Astrocyte (in vitro differentiated cells and primary cell): Measurements from ENCODE around the gene HAL. TPM values are rescaled to one million over a fixed set of nuclear protein-coding genes. Genes with fewer than 3 reads are reported as not detected.
"Not testable (repeated sequence)": the region's sequence is repeated elsewhere in the genome, so short reads cannot be mapped to it uniquely, and the experiment has no call there.

Experiments
- DNase-seq: peaks from one replicate; pipeline ENCODE4 v3.0.0-alpha.2; 2010; ENCODE audit warnings: low read depth
- FAIRE-seq: peaks from 2 replicates; lab custom pipeline; 2011; peaks lifted over from hg19 to GRCh38; lab: Jason Lieb, UNC
- H2AFZ ChIP-seq: 2 replicates; pipeline ENCODE4 v1.6.0; 2012; ENCODE audit warnings: low read depth, low read length, inconsistent platforms
- H3K27ac ChIP-seq: 2 replicates; pipeline ENCODE4 v1.5.1; 2011; ENCODE audit warnings: low read depth, low read length, inconsistent platforms
- H3K27me3 ChIP-seq: 2 replicates; pipeline ENCODE4 v1.6.0; 2011; ENCODE audit warnings: low read length, inconsistent platforms; ENCODE audit not compliant: insufficient read depth
- H3K36me3 ChIP-seq: 2 replicates; pipeline ENCODE4 v1.5.1; 2011; ENCODE audit warnings: low read length, inconsistent platforms; ENCODE audit not compliant: insufficient read depth
- H3K4me1 ChIP-seq: 2 replicates; pipeline ENCODE4 v1.5.1; 2011; ENCODE audit warnings: low read length, inconsistent platforms; ENCODE audit not compliant: insufficient read depth
- H3K4me2 ChIP-seq: 2 replicates; pipeline ENCODE4 v1.6.0; 2012; ENCODE audit warnings: low read length, inconsistent platforms
- H3K4me3 ChIP-seq: 2 replicates; pipeline ENCODE4 v1.5.1; 2011; ENCODE audit warnings: low read depth, mild to moderate bottlenecking, low read length, inconsistent platforms; ENCODE audit not compliant: insufficient read depth
- H3K79me2 ChIP-seq: 2 replicates; pipeline ENCODE4 v1.6.0; 2012; ENCODE audit warnings: mild to moderate bottlenecking, low read length, inconsistent platforms; ENCODE audit not compliant: insufficient read depth
- H3K9ac ChIP-seq: 2 replicates; pipeline ENCODE4 v1.6.0; 2012; ENCODE audit warnings: mild to moderate bottlenecking, low read length, inconsistent platforms
- H3K9me3 ChIP-seq: 2 replicates; pipeline ENCODE4 v1.5.1; 2012; ENCODE audit warnings: low read depth, mild to moderate bottlenecking, low read length, inconsistent platforms; ENCODE audit not compliant: insufficient read depth
- H4K20me1 ChIP-seq: 2 replicates; pipeline ENCODE4 v1.6.0; 2012; ENCODE audit warnings: low read length, inconsistent platforms; ENCODE audit not compliant: insufficient read depth
- H3K27ac Mint-ChIP-seq: one replicate; pipeline ENCODE4 v1.8.0; 2021; ENCODE audit warnings: mild to moderate bottlenecking, mixed read lengths; ENCODE audit not compliant: unreplicated experiment
- H3K27me3 Mint-ChIP-seq: one replicate; pipeline ENCODE4 v1.8.0; 2021; ENCODE audit warnings: low read depth, mixed read lengths; ENCODE audit not compliant: unreplicated experiment
- H3K36me3 Mint-ChIP-seq: one replicate; pipeline ENCODE4 v1.8.0; 2021; ENCODE audit warnings: low read depth, mixed read lengths; ENCODE audit not compliant: unreplicated experiment
- H3K4me1 Mint-ChIP-seq: one replicate; pipeline ENCODE4 v1.8.0; 2021; ENCODE audit warnings: low read depth, mixed read lengths; ENCODE audit not compliant: unreplicated experiment
- H3K4me3 Mint-ChIP-seq: one replicate; pipeline ENCODE4 v1.8.0; 2021; ENCODE audit warnings: mild to moderate bottlenecking, moderate library complexity, mixed read lengths; ENCODE audit not compliant: unreplicated experiment
- H3K9me3 Mint-ChIP-seq: one replicate; pipeline ENCODE4 v1.8.0; 2021; ENCODE audit warnings: mild to moderate bottlenecking, mixed read lengths; ENCODE audit not compliant: unreplicated experiment
- EZH2 ChIP-seq: IDR thresholded peaks from 2 replicates; pipeline ENCODE4 v1.6.1; 2012; ENCODE audit warnings: mild to moderate bottlenecking, low read length, inconsistent platforms; ENCODE audit not compliant: insufficient read depth
- total RNA-seq: library from RNA; stranded (reverse); gene quantifications from 2 replicates; pipeline ENCODE4 v1.2.1, GENCODE V29; 2021
- TF ChIP-seq, protein P1 (sequence below): IDR thresholded peaks from 2 replicates; pipeline ENCODE4 v1.5.1; 2011; ENCODE audit warnings: low read depth, mild to moderate bottlenecking, inconsistent platforms, low read length, moderate library complexity; ENCODE audit not compliant: insufficient read depth

The HAL gene
- total RNA-seq, 1 donor from 2014 or later = 0.20 TPM

DNA sequence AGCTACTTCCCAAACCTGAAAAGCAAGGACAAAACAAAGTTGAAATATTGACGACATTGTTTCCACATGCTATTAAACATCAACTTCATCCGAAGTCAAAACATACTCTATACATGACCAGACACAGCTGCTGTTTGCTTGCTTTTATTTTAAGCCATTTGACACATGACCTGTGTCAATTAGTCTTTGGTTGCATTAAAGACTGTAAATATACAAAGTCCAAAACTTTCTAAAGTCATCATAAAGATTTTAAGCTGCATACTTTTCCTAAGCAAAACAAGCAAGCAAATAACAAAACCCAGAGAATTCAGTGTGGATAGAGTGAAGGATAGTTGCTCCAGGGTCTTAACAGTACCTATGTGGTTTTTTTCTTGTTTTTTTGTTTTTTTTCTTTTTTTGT is 21.8 kb downstream of the HAL start:
- H3K36me3 Mint-ChIP-seq = peaks cover 2% of the 10 kb centered on the region

DNA sequence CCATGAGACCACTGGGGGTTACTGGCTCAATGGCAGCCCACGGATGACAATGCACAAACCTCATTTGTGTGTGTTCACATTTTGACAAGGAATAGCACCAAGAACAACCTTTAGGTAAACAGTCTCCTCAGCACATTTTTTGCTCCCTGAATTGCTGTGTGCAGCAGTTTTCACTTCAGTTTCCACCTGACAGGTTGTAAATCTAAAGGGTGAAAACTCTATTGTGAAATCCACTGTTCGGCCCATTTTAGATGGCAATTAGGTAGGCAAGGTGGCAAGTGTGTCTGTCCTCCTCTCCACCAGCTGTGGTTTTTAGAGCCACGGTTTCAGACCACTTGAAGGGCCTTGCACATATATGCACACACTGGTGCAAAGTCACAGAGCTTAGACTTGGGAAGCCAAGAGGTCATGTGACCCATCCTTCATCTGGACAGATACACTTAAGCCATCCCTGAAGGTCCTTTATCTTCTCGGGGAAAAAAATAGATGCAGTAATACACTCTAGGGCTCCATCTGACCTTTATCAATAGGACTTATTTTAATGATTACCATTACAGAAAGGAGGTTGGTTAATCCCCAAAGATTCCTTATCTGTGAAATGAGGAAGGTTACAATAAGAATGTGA is 23.2 kb downstream of the HAL start:
- H2AFZ ChIP-seq = no peak overlapping the region
- Mint-ChIP-seq H3K27ac (no peak overlapping the region), H3K27me3 (no peaks in the 10 kb centered on the region), H3K9me3 (peaks cover 3% of the 10 kb centered on the region), H3K36me3 (peaks cover 2% of the 10 kb centered on the region), H3K4me3 (no peak overlapping the region), H3K4me1 (peaks cover 7% of the 10 kb centered on the region)
- TF ChIP-seq, protein P1, sequence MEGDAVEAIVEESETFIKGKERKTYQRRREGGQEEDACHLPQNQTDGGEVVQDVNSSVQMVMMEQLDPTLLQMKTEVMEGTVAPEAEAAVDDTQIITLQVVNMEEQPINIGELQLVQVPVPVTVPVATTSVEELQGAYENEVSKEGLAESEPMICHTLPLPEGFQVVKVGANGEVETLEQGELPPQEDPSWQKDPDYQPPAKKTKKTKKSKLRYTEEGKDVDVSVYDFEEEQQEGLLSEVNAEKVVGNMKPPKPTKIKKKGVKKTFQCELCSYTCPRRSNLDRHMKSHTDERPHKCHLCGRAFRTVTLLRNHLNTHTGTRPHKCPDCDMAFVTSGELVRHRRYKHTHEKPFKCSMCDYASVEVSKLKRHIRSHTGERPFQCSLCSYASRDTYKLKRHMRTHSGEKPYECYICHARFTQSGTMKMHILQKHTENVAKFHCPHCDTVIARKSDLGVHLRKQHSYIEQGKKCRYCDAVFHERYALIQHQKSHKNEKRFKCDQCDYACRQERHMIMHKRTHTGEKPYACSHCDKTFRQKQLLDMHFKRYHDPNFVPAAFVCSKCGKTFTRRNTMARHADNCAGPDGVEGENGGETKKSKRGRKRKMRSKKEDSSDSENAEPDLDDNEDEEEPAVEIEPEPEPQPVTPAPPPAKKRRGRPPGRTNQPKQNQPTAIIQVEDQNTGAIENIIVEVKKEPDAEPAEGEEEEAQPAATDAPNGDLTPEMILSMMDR = no peak
- no peak for TF ChIP-seq EZH2
- H3K4me2 ChIP-seq = no peak overlapping the region
- no peak overlapping the region for H3K27ac ChIP-seq
- H4K20me1 ChIP-seq = no peaks in the 10 kb centered on the region
- FAIRE-seq (no peak), DNase-seq (no peak)
- H3K79me2 ChIP-seq = no peaks in the 10 kb centered on the region
- peaks cover 2% of the 10 kb centered on the region for H3K9me3 ChIP-seq
- H3K36me3 ChIP-seq = no peaks in the 10 kb centered on the region
- no peak overlapping the region for H3K9ac ChIP-seq
- peaks cover 5% of the 10 kb centered on the region for H3K27me3 ChIP-seq
- no peaks in the 10 kb centered on the region for H3K4me1 ChIP-seq
- no peak overlapping the region for H3K4me3 ChIP-seq

More for the DNA sequence above, 21.8 kb downstream of the HAL start:
- H3K27ac Mint-ChIP-seq = no peak overlapping the region
- TF ChIP-seq EZH2 = no peak
- TF ChIP-seq, protein P1 = no peak
- Histone ChIP-seq H3K27me3 (peaks cover 5% of the 10 kb centered on the region), H2AFZ (no peak overlapping the region), H3K36me3 (no peaks in the 10 kb centered on the region), H3K4me1 (no peaks in the 10 kb centered on the region), H3K27ac (no peak overlapping the region), H3K4me2 (no peak overlapping the region), H3K4me3 (no peak overlapping the region), H3K9me3 (peaks cover 2% of the 10 kb centered on the region), H3K9ac (no peak overlapping the region), H4K20me1 (no peaks in the 10 kb centered on the region), H3K79me2 (no peaks in the 10 kb centered on the region)
- no peak overlapping the region for H3K4me3 Mint-ChIP-seq
- no peaks in the 10 kb centered on the region for H3K27me3 Mint-ChIP-seq
- DNase-seq (no peak), FAIRE-seq (no peak)
- H3K4me1 Mint-ChIP-seq = peaks cover 7% of the 10 kb centered on the region
- H3K9me3 Mint-ChIP-seq = peaks cover 3% of the 10 kb centered on the region

DNA sequence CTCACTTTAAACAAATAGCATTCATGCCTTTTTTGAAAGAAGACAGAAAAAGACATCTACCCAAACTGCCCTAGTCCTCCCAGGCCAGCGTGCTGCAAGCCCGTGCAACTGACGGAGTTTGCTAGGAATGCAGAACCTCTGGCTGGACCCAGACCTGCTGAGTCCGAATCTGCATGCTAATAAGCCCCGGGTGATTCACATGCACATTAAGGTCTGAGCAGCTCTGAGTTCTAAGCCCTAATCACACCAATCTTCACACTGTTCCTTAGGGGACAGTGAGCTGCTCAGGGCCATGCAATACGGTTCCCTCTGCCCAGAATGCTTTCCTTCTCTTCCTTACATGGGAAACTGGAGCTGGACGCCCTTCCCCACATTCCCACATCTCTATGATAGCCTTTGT is 25.2 kb downstream of the HAL start:
- Histone ChIP-seq H3K4me1 (no peaks in the 10 kb centered on the region), H3K9me3 (no peaks in the 10 kb centered on the region), H3K9ac (no peak overlapping the region), H3K4me3 (no peak overlapping the region), H3K27me3 (peaks cover 5% of the 10 kb centered on the region), H3K79me2 (no peaks in the 10 kb centered on the region), H4K20me1 (no peaks in the 10 kb centered on the region), H3K27ac (no peak overlapping the region), H3K36me3 (no peaks in the 10 kb centered on the region), H3K4me2 (no peak overlapping the region), H2AFZ (no peak overlapping the region)
- H3K4me1 Mint-ChIP-seq = no peaks in the 10 kb centered on the region
- H3K4me3 Mint-ChIP-seq = no peak overlapping the region
- FAIRE-seq (no peak), DNase-seq (peak; percentile 22)
- no peak overlapping the region for H3K27ac Mint-ChIP-seq
- H3K36me3 Mint-ChIP-seq = peaks cover 2% of the 10 kb centered on the region
- TF ChIP-seq, protein P1 = no peak
- TF ChIP-seq EZH2 = no peak
- no peaks in the 10 kb centered on the region for H3K9me3 Mint-ChIP-seq
- no peaks in the 10 kb centered on the region for H3K27me3 Mint-ChIP-seq

DNA sequence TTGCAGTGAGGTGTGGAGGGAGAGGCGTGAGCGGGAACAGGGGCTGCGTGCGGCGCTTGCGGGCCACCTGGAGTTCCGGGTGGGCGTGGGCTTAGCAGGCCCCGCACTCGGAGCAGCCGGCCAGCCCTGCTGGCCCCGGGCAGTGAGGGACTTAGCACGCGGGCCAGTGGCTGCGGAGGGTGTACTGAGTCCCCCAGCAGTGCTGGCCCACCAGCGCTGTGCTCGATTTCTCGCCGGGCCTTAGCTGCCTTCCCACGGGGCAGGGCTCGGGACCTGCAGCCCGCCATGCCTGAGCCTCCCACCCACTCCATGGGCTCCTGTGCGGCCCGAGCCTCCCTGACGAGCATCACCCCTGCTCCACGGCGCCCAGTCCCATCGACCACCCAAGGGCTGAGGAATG is 27.0 kb downstream of the HAL start:
- DNase-seq = not testable (repeated sequence)

More for the DNA sequence above, 27.0 kb downstream of the HAL start:
- H3K9me3 Mint-ChIP-seq, H3K4me1 Mint-ChIP-seq, H3K27me3 ChIP-seq, H3K27me3 Mint-ChIP-seq, H3K4me1 ChIP-seq, H3K4me2 ChIP-seq, H3K9me3 ChIP-seq, H3K27ac Mint-ChIP-seq, FAIRE-seq, H3K9ac ChIP-seq, H3K79me2 ChIP-seq, H2AFZ ChIP-seq, H3K36me3 ChIP-seq, H3K36me3 Mint-ChIP-seq, H3K4me3 Mint-ChIP-seq, H4K20me1 ChIP-seq, H3K4me3 ChIP-seq, H3K27ac ChIP-seq: not testable (repeated sequence)
